ENCODE data around the gene NTRK2. TPM values are rescaled to one million over a fixed set of nuclear protein-coding genes. Genes with fewer than 3 reads are reported as not detected.

The NTRK2 gene
- total and polyA plus RNA-seq, 2 experiments from 2014 or later = 0.03 TPM; not detected in 1

DNA sequence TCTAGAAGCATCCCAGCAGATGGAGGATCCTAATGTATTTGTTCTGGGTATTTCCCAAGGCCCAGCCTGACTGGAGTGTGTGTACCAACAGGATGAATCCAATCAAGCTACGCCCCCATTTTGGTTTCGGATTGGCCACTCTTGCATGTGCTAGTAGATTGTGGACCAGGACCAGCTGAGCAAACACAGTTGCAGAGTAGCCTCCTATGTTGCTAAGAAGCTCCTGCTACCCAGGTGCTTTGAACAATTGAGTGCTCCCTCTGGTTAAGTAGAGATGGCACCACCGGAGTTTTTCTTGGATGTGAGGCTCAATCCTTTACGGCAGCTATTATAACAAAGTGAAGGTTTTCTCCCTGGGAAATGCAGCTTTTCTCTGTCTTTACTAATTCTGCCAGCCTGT, 204.5 kb downstream of the NTRK2 start (continued):
- no peak for TF ChIP-seq CTCF (conservative IDR thresholded peaks at IDR 0.05; ENCODE audit: low read depth in 2 of 2)
- TF ChIP-seq NANOG (IDR thresholded peaks at IDR 0.05; ENCODE audit: borderline replicate concordance) = no peak
- no peak for TF ChIP-seq ZNF331 (CRISPR knock-in tag; IDR thresholded peaks at IDR 0.05; ENCODE audit: low read depth)

DNA sequence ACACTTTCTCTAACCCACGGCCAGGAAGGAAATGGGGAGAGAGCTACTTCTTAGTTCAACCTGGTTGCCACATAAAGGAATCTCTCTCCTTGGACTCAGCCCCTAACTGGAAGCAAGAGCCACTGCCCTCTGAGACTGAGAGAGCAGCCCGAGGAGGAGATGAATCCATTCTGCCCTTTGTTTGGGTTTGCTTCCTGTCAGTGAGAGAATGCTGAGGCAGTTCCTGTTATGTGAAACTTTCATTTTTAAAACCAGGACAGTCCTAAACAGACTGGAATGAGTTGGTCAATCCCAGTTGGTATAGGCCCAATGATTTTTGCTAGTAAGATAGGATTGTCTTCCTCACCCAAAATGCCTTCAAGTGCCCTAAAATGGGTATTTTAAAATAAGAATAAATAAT, 205.1 kb downstream of the NTRK2 start:
- Histone ChIP-seq H3F3A (replicated peaks; ENCODE audit: low read depth) (no peaks in the 10 kb centered on the region), H2AFZ (peak overlapping the region; percentile 89), H3K4me1 (ENCODE audit: insufficient read depth) (0 out of 2 replicates have a peak, but pooled peaks cover 3% of the 10 kb centered on the region), H3K4me2 (no peak overlapping the region), H3K4me3 (no peak overlapping the region), H4K20me1 (replicated peaks; ENCODE audit: insufficient read depth) (no peaks in the 10 kb centered on the region), H3K27me3 (ENCODE audit: insufficient read depth) (no peaks in the 10 kb centered on the region), H3K36me3 (ENCODE audit: insufficient read depth) (no peaks in the 10 kb centered on the region), H3K79me2 (replicated peaks; ENCODE audit: insufficient read depth) (no peaks in the 10 kb centered on the region), H3K27ac (ENCODE audit: low read depth) (no peak overlapping the region), H3K9me2 (ENCODE audit: insufficient read depth) (peaks cover 6% of the 10 kb centered on the region; the same call in 1 of the 2 replicates)
- DNase-seq (ENCODE audit: low spot score) = peak; percentile 21
- TF ChIP-seq NANOG (IDR thresholded peaks at IDR 0.05; ENCODE audit: borderline replicate concordance) = no peak
- no peak for TF ChIP-seq ETS1 (IDR thresholded peaks at IDR 0.05)
- TF ChIP-seq ZNF462 (CRISPR knock-in tag; IDR thresholded peaks at IDR 0.05) = no peak
- no peak for TF ChIP-seq EZH2phosphoT487 (IDR thresholded peaks at IDR 0.05; ENCODE audit: unreplicated experiment)
- TF ChIP-seq POLR2AphosphoS5 (IDR thresholded peaks at IDR 0.05; ENCODE audit: low read depth) = no peak
- no peak for TF ChIP-seq REST (IDR thresholded peaks at IDR 0.05; ENCODE audit: unreplicated experiment)
- TF ChIP-seq CTCF (conservative IDR thresholded peaks at IDR 0.05; ENCODE audit: low read depth in 2 of 2) = no peak
- no peak for TF ChIP-seq CREB1 (CRISPR knock-in tag; IDR thresholded peaks at IDR 0.05; ENCODE audit: low read depth)
- no peak for ATAC-seq
- Mint-ChIP-seq H3K27me3 (ENCODE audit: insufficient read depth, low read depth, poor library complexity) (no peaks in the 10 kb centered on the region), H3K9me3 (no peaks in the 10 kb centered on the region), H3K4me1 (peaks cover 6% of the 10 kb centered on the region), H3K4me3 (no peak overlapping the region), H3K36me3 (ENCODE audit: low read depth) (no peaks in the 10 kb centered on the region), H3K27ac (0 out of 2 replicates have a peak overlapping the region, but pooled peaks have one; percentile 75)

Data from GM23338 (cell line).